ENCODE results near the gene THAP5. TPM values are rescaled to one million over a fixed set of nuclear protein-coding genes. Genes with fewer than 3 reads are reported as not detected.

THAP5 gene
- total RNA-seq, 2 experiments from 2014 or later: 22.7 to 24.8 TPM

- Mint-ChIP-seq H3K36me3 (ENCODE audit: low read depth) (peaks cover 20% of the 10 kb centered on the region), H3K4me1 (ENCODE audit: low read depth) (peaks cover 8% of the 10 kb centered on the region), H3K4me3 (no peak overlapping the region), H3K27me3 (ENCODE audit: low read depth) (no peaks in the 10 kb centered on the region), H3K27ac (no peak overlapping the region), H3K9me3 (peaks cover 3% of the 10 kb centered on the region)
- DNase-seq: no peak
- CTCF ChIA-PET: no interaction called here
- intact Hi-C loops (cut with micrococcal nuclease): no loop called here
These were observed 10.8 kb upstream of the THAP5 start for GRCh38 chr7:108580298-108580697.

GRCh38 chr7:108578937-108579336 is 9.4 kb upstream of the THAP5 start:
- intact Hi-C loops (cut with micrococcal nuclease): no loop called here
- peaks cover 3% of the 10 kb centered on the region for H3K9me3 Mint-ChIP-seq

GRCh38 chr7:108576116-108576515 is 6.6 kb upstream of the THAP5 start:
- peaks cover 30% of the 10 kb centered on the region for H3K4me1 Mint-ChIP-seq (ENCODE audit: low read depth)

More at GRCh38 chr7:108578937-108579336, 9.4 kb upstream of the THAP5 start:
- no peak overlapping the region for H3K4me3 Mint-ChIP-seq
- peaks cover 10% of the 10 kb centered on the region for H3K4me1 Mint-ChIP-seq (ENCODE audit: low read depth)
- DNase-seq: no peak
- no peak overlapping the region for H3K27ac Mint-ChIP-seq
- CTCF ChIA-PET: no interaction called here
- H3K27me3 Mint-ChIP-seq (ENCODE audit: low read depth): no peaks in the 10 kb centered on the region
- peaks cover 25% of the 10 kb centered on the region for H3K36me3 Mint-ChIP-seq (ENCODE audit: low read depth)

GRCh38 chr7:108575156-108575555 is 5.7 kb upstream of the THAP5 start:
- Mint-ChIP-seq H3K36me3 (ENCODE audit: low read depth) (peaks cover 36% of the 10 kb centered on the region), H3K4me1 (ENCODE audit: low read depth) (peaks cover 33% of the 10 kb centered on the region)

More at GRCh38 chr7:108576116-108576515, 6.6 kb upstream of the THAP5 start:
- Mint-ChIP-seq H3K27me3 (ENCODE audit: low read depth) (no peaks in the 10 kb centered on the region), H3K36me3 (ENCODE audit: low read depth) (peaks cover 38% of the 10 kb centered on the region), H3K9me3 (peaks cover 3% of the 10 kb centered on the region), H3K27ac (no peak overlapping the region), H3K4me3 (no peak overlapping the region)
- CTCF ChIA-PET: interaction anchor here (1.0 kb wide), 1 partner anchor 79 kb away, joined by 3 read pairs; no protein-coding TSS in a partner anchor
- no peak for DNase-seq
- intact Hi-C loops (cut with micrococcal nuclease): no loop called here

GRCh38 chr7:108572480-108572879 is 3.0 kb upstream of the THAP5 start:
- Mint-ChIP-seq H3K9me3 (no peaks in the 10 kb centered on the region), H3K27ac (no peak overlapping the region), H3K4me3 (no peak overlapping the region), H3K36me3 (ENCODE audit: low read depth) (peaks cover 33% of the 10 kb centered on the region), H3K27me3 (ENCODE audit: low read depth) (no peaks in the 10 kb centered on the region), H3K4me1 (ENCODE audit: low read depth) (peaks cover 45% of the 10 kb centered on the region)
- CTCF ChIA-PET: no interaction called here
- DNase-seq: no peak
- intact Hi-C loops (cut with micrococcal nuclease): loop anchor here (5.0 kb wide), 1 partner anchor 260 kb away; no protein-coding TSS in a partner anchor

More at GRCh38 chr7:108575156-108575555, 5.7 kb upstream of the THAP5 start:
- CTCF ChIA-PET: interaction anchor here (1.0 to 1.5 kb wide), 2 partner anchors 10 to 78 kb away, joined by 3 read pairs; no protein-coding TSS in a partner anchor
- H3K9me3 Mint-ChIP-seq: peaks cover 3% of the 10 kb centered on the region
- H3K27ac Mint-ChIP-seq: no peak overlapping the region
- H3K4me3 Mint-ChIP-seq: no peak overlapping the region
- H3K27me3 Mint-ChIP-seq (ENCODE audit: low read depth): no peaks in the 10 kb centered on the region
- DNase-seq: no peak
- intact Hi-C loops (cut with micrococcal nuclease): no loop called here

GRCh38 chr7:108570146-108570755 is 745 bp upstream of the THAP5 start:
- Mint-ChIP-seq H3K9me3 (peaks cover 2% of the 10 kb centered on the region), H3K36me3 (ENCODE audit: low read depth) (peaks cover 34% of the 10 kb centered on the region), H3K4me3 (peak overlapping the region; percentile 98), H3K27ac (peak overlapping the region; percentile 99), H3K4me1 (ENCODE audit: low read depth) (peaks cover 49% of the 10 kb centered on the region), H3K27me3 (ENCODE audit: low read depth) (no peaks in the 10 kb centered on the region)
- peak; percentile 70 for DNase-seq
- intact Hi-C loops (cut with micrococcal nuclease): loop anchor here (5.0 kb wide), 1 partner anchor 258 kb away; no protein-coding TSS in a partner anchor
- CTCF ChIA-PET: no interaction called here

- H3K4me1 Mint-ChIP-seq (ENCODE audit: low read depth): peaks cover 46% of the 10 kb centered on the region
- H3K27ac Mint-ChIP-seq: peak overlapping the region; percentile 99
- CTCF ChIA-PET: no interaction called here
- intact Hi-C loops (cut with micrococcal nuclease): loop anchor here (1.0 to 2.0 kb wide), 5 partner anchors 39 to 1400 kb away; partner anchors contain the start of genes HBP1, NRCAM and PNPLA8
- peaks cover 40% of the 10 kb centered on the region for H3K36me3 Mint-ChIP-seq (ENCODE audit: low read depth)
- peak; percentile 59 for DNase-seq
- H3K4me3 Mint-ChIP-seq: peak overlapping the region; percentile 98
- H3K9me3 Mint-ChIP-seq: peaks cover 2% of the 10 kb centered on the region
- no peaks in the 10 kb centered on the region for H3K27me3 Mint-ChIP-seq (ENCODE audit: low read depth)
These were observed 615 bp downstream of the THAP5 start for GRCh38 chr7:108568801-108569380.

- intact Hi-C loops (cut with micrococcal nuclease): loop anchor here (2.0 kb wide), 1 partner anchor 19 kb away; no protein-coding TSS in a partner anchor
- no peak for DNase-seq
- peaks cover 7% of the 10 kb centered on the region for H3K9me3 Mint-ChIP-seq
- peaks cover 37% of the 10 kb centered on the region for H3K36me3 Mint-ChIP-seq (ENCODE audit: low read depth)
- peaks cover 26% of the 10 kb centered on the region for H3K4me1 Mint-ChIP-seq (ENCODE audit: low read depth)
- H3K27me3 Mint-ChIP-seq (ENCODE audit: low read depth): no peaks in the 10 kb centered on the region
- H3K4me3 Mint-ChIP-seq: no peak overlapping the region
- no peak overlapping the region for H3K27ac Mint-ChIP-seq
- CTCF ChIA-PET: no interaction called here
These were observed 3.5 kb downstream of the THAP5 start for GRCh38 chr7:108565987-108566386.

GRCh38 chr7:108561047-108561619 is 8.4 kb downstream of the THAP5 start:
- CTCF ChIA-PET: no interaction called here
- no peak for DNase-seq
- H3K4me3 Mint-ChIP-seq: no peak overlapping the region
- peaks cover 3% of the 10 kb centered on the region for H3K4me1 Mint-ChIP-seq (ENCODE audit: low read depth)
- peaks cover 31% of the 10 kb centered on the region for H3K9me3 Mint-ChIP-seq
- no peaks in the 10 kb centered on the region for H3K27me3 Mint-ChIP-seq (ENCODE audit: low read depth)
- H3K36me3 Mint-ChIP-seq (ENCODE audit: low read depth): peaks cover 52% of the 10 kb centered on the region
- H3K27ac Mint-ChIP-seq: no peak overlapping the region
- intact Hi-C loops (cut with micrococcal nuclease): no loop called here

GRCh38 chr7:108559253-108559652 is 10.3 kb downstream of the THAP5 start:
- H3K4me3 Mint-ChIP-seq: no peak overlapping the region
- intact Hi-C loops (cut with micrococcal nuclease): no loop called here
- H3K27ac Mint-ChIP-seq: no peak overlapping the region
- DNase-seq: no peak
- CTCF ChIA-PET: no interaction called here
- peaks cover 36% of the 10 kb centered on the region for H3K36me3 Mint-ChIP-seq (ENCODE audit: low read depth)
- peaks cover 28% of the 10 kb centered on the region for H3K9me3 Mint-ChIP-seq
- H3K4me1 Mint-ChIP-seq (ENCODE audit: low read depth): no peaks in the 10 kb centered on the region
- H3K27me3 Mint-ChIP-seq (ENCODE audit: low read depth): no peaks in the 10 kb centered on the region

GRCh38 chr7:108557617-108558016 is 11.9 kb downstream of the THAP5 start:
- H3K9me3 Mint-ChIP-seq: peaks cover 28% of the 10 kb centered on the region
- no peaks in the 10 kb centered on the region for H3K27me3 Mint-ChIP-seq (ENCODE audit: low read depth)
- H3K4me3 Mint-ChIP-seq: no peak overlapping the region
- CTCF ChIA-PET: no interaction called here
- no peak for DNase-seq
- H3K36me3 Mint-ChIP-seq (ENCODE audit: low read depth): peaks cover 32% of the 10 kb centered on the region
- intact Hi-C loops (cut with micrococcal nuclease): no loop called here
- H3K4me1 Mint-ChIP-seq (ENCODE audit: low read depth): no peaks in the 10 kb centered on the region
- no peak overlapping the region for H3K27ac Mint-ChIP-seq

- DNase-seq: no peak
- peaks cover 28% of the 10 kb centered on the region for H3K9me3 Mint-ChIP-seq
- no peak overlapping the region for H3K27ac Mint-ChIP-seq
- H3K36me3 Mint-ChIP-seq (ENCODE audit: low read depth): peaks cover 30% of the 10 kb centered on the region
- no peaks in the 10 kb centered on the region for H3K4me1 Mint-ChIP-seq (ENCODE audit: low read depth)
- no peak overlapping the region for H3K4me3 Mint-ChIP-seq
- intact Hi-C loops (cut with micrococcal nuclease): no loop called here
- H3K27me3 Mint-ChIP-seq (ENCODE audit: low read depth): no peaks in the 10 kb centered on the region
- CTCF ChIA-PET: no interaction called here
These were observed 12.3 kb downstream of the THAP5 start for GRCh38 chr7:108557191-108557590.
